HEK293T (cell line): ENCODE measurements around the gene TBC1D32.

ENCODE experiments used
- BHLHE40 ChIP-seq: fragments of 450-650 bp; IDR thresholded peaks from 2 replicates; pipeline ENCODE4 v1.6.1; 2016; ENCODE audit warnings: mild to moderate bottlenecking, moderate library complexity, borderline replicate concordance
- ELF4 ChIP-seq: fragments of 450-650 bp; IDR thresholded peaks from 2 replicates; pipeline ENCODE4 v1.6.1; 2017; ENCODE audit warnings: antibody characterized with exemption
- FOXA1 ChIP-seq: fragments of 450-650 bp; IDR thresholded peaks from 2 replicates; pipeline ENCODE4 v1.6.1; 2016; ENCODE audit warnings: mild to moderate bottlenecking
- FOXM1 ChIP-seq: fragments of 450-650 bp; IDR thresholded peaks from 2 replicates; pipeline ENCODE4 v1.6.1; 2017; ENCODE audit warnings: mild to moderate bottlenecking, borderline replicate concordance
- L3MBTL2 ChIP-seq: fragments of 450-650 bp; conservative IDR thresholded peaks from 2 replicates; pipeline ENCODE4 v1.6.1; 2016; ENCODE audit warnings: mild to moderate bottlenecking
- TARDBP ChIP-seq: fragments of 450-650 bp; IDR thresholded peaks from 2 replicates; pipeline ENCODE4 v1.6.1; 2016

GRCh38 chr6:121383478-121383877, 49.2 kb upstream of the TBC1D32 start:
- no peak for TF ChIP-seq FOXA1
- no peak for TF ChIP-seq TARDBP
- TF ChIP-seq FOXM1: no peak
- no peak for TF ChIP-seq BHLHE40
- no peak for TF ChIP-seq ELF4
- TF ChIP-seq L3MBTL2: no peak
